Measurements from ENCODE around the gene DDX31.

DNA sequence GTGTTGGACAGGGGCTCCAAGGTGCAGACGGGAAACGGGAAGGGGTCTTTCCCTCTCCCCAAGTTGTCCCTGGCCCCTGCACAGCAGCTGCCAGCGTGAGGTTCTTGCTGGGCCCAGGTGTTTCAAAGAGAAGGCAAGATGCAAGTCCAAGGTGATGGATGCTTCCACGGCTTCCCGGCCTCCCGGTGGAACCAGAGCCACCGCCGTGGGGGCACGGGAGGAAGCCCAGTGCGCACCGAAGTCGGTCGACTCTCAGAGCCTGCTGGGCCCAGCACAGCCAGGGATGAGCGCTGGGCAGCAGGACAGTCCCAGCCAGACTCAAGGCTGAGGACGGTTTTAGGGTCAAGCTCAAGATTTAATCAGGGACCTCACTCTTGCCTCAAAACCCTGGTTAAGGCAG lies 112.6 kb downstream of the DDX31 start:
- TF ChIP-seq, protein P1, sequence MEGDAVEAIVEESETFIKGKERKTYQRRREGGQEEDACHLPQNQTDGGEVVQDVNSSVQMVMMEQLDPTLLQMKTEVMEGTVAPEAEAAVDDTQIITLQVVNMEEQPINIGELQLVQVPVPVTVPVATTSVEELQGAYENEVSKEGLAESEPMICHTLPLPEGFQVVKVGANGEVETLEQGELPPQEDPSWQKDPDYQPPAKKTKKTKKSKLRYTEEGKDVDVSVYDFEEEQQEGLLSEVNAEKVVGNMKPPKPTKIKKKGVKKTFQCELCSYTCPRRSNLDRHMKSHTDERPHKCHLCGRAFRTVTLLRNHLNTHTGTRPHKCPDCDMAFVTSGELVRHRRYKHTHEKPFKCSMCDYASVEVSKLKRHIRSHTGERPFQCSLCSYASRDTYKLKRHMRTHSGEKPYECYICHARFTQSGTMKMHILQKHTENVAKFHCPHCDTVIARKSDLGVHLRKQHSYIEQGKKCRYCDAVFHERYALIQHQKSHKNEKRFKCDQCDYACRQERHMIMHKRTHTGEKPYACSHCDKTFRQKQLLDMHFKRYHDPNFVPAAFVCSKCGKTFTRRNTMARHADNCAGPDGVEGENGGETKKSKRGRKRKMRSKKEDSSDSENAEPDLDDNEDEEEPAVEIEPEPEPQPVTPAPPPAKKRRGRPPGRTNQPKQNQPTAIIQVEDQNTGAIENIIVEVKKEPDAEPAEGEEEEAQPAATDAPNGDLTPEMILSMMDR (IDR thresholded peaks at IDR 0.05; ENCODE audit: low read depth, low read length): no peak
- TF ChIP-seq POLR2A (IDR thresholded peaks at IDR 0.05; ENCODE audit: extremely low read depth, insufficient read length) (no peak), MAX (IDR thresholded peaks at IDR 0.05; ENCODE audit: low read depth, low read length) (no peak)

Measured in NB4 (cell line).